Measurements from ENCODE around the gene TIAM1.

DNA sequence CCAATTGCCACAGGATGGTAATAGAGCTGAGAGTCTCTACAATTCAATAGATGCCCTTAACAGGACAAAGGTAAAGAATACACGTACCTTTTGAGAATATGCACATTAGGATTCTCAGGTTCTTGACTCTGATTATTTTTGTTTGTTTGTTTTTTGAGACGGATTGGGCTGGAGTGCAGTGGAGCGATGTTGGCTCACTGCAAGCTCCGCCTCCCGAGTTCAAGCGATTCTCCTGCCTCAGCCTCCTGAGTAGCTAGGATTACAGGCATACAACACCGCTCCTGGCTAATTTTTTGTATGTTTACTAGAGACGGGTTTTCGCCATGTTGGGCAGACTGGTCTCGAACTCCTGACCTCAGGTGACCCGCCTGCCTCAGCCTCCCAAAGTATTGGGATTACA is 48.4 kb downstream of the TIAM1 start:
- TF ChIP-seq, protein P1, sequence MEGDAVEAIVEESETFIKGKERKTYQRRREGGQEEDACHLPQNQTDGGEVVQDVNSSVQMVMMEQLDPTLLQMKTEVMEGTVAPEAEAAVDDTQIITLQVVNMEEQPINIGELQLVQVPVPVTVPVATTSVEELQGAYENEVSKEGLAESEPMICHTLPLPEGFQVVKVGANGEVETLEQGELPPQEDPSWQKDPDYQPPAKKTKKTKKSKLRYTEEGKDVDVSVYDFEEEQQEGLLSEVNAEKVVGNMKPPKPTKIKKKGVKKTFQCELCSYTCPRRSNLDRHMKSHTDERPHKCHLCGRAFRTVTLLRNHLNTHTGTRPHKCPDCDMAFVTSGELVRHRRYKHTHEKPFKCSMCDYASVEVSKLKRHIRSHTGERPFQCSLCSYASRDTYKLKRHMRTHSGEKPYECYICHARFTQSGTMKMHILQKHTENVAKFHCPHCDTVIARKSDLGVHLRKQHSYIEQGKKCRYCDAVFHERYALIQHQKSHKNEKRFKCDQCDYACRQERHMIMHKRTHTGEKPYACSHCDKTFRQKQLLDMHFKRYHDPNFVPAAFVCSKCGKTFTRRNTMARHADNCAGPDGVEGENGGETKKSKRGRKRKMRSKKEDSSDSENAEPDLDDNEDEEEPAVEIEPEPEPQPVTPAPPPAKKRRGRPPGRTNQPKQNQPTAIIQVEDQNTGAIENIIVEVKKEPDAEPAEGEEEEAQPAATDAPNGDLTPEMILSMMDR (IDR thresholded peaks at IDR 0.05; ENCODE audit: insufficient read depth, low read depth, low read length), result no peak
- TF ChIP-seq EZH2 (IDR thresholded peaks at IDR 0.05; ENCODE audit: insufficient read depth, low read length), result no peak
